Ovary (tissue), 3 donors: Measurements from ENCODE around the gene TFDP2.

Experiments used
- CTCF ChIP-seq, 3 donors: fragments of 450-650 bp in 2 of 3; fragments of 200-600 bp in 1 of 3; IDR thresholded peaks; one replicate each; pipeline versions ENCODE4 v1.5.1 to v1.8.0; 2016 to 2022; ENCODE audit warnings: antibody characterized with exemption in 3 of 3, mild to moderate bottlenecking in 1 of 3
- POLR2A ChIP-seq: fragments of 450-650 bp; IDR thresholded peaks from one replicate; pipeline ENCODE4 v1.6.1; 2017; ENCODE audit warnings: antibody characterized with exemption, mild to moderate bottlenecking, moderate library complexity
- donor health status: DM: no; HTN: no; CAD: no.

GRCh38 chr3:142097099-142097843 lies 52.1 kb downstream of the TFDP2 start:
- no peak for TF ChIP-seq CTCF (IDR thresholded peaks at IDR 0.05)
- no peak for TF ChIP-seq POLR2A
